ENCODE measurements around the gene GUCY2D.

Gene GUCY2D

GRCh38 chr17:7989781-7990655 lies 12.4 kb upstream of the GUCY2D start:
- peak overlapping the region; percentile 63 for H3K4me3 ChIP-seq (ENCODE audit: low read depth, low read length, poor library complexity, severe bottlenecking)
- peaks cover 21% of the 10 kb centered on the region for H3K4me1 ChIP-seq (ENCODE audit: insufficient read depth, low read length, severe bottlenecking)
- H3F3A ChIP-seq (ENCODE audit: insufficient read depth, low read length), result no peaks in the 10 kb centered on the region
- no peaks in the 10 kb centered on the region for H3K79me2 ChIP-seq (ENCODE audit: insufficient read depth, low read length)
- peak overlapping the region; percentile 73 for H3K27ac ChIP-seq (ENCODE audit: low read depth, low read length, poor library complexity, severe bottlenecking)
- TF ChIP-seq EZH2 (IDR thresholded peaks at IDR 0.05; ENCODE audit: borderline replicate concordance, low read length), result no peak
- TF ChIP-seq CTCF (IDR thresholded peaks at IDR 0.05; ENCODE audit: low read length), result peak; percentile 93
- no peaks in the 10 kb centered on the region for H4K20me1 ChIP-seq (ENCODE audit: insufficient read depth, low read length)
- no peaks in the 10 kb centered on the region for H3K9me3 ChIP-seq (ENCODE audit: low read length)
- peaks cover 10% of the 10 kb centered on the region; the same call in 1 of the 2 replicates for H3K27me3 ChIP-seq (ENCODE audit: insufficient read depth, low read length)
- no peaks in the 10 kb centered on the region for H3K9me2 ChIP-seq (ENCODE audit: low read depth, low read length)
- H3K36me3 ChIP-seq (ENCODE audit: insufficient read depth, low read length), result no peaks in the 10 kb centered on the region
- peak overlapping the region; percentile 69 for H3K9ac ChIP-seq (ENCODE audit: low read length)
- H3K4me2 ChIP-seq (ENCODE audit: low read length), result peak overlapping the region; percentile 65
- peak overlapping the region; percentile 29 for H2AFZ ChIP-seq (ENCODE audit: low read length)

- Histone ChIP-seq H3K27me3 (ENCODE audit: insufficient read depth, low read length) (peaks cover 1% of the 10 kb centered on the region; the same call in 1 of the 2 replicates), H3K27ac (ENCODE audit: low read depth, low read length, poor library complexity, severe bottlenecking) (no peak overlapping the region), H3K9me2 (ENCODE audit: low read depth, low read length) (no peaks in the 10 kb centered on the region), H3K4me1 (ENCODE audit: insufficient read depth, low read length, severe bottlenecking) (peaks cover 29% of the 10 kb centered on the region), H3K9ac (ENCODE audit: low read length) (no peak overlapping the region), H2AFZ (ENCODE audit: low read length) (no peak overlapping the region), H4K20me1 (ENCODE audit: insufficient read depth, low read length) (no peaks in the 10 kb centered on the region), H3K9me3 (ENCODE audit: low read length) (no peaks in the 10 kb centered on the region), H3K4me3 (ENCODE audit: low read depth, low read length, poor library complexity, severe bottlenecking) (no peak overlapping the region), H3K36me3 (ENCODE audit: insufficient read depth, low read length) (no peaks in the 10 kb centered on the region), H3K79me2 (ENCODE audit: insufficient read depth, low read length) (no peaks in the 10 kb centered on the region), H3F3A (ENCODE audit: insufficient read depth, low read length) (no peaks in the 10 kb centered on the region), H3K4me2 (ENCODE audit: low read length) (no peak overlapping the region)
- no peak for TF ChIP-seq CTCF (IDR thresholded peaks at IDR 0.05; ENCODE audit: low read length)
- TF ChIP-seq EZH2 (IDR thresholded peaks at IDR 0.05; ENCODE audit: borderline replicate concordance, low read length), result no peak
Observed at GRCh38 chr17:7992516-7992915, 9.9 kb upstream of the GUCY2D start.

- TF ChIP-seq CTCF (IDR thresholded peaks at IDR 0.05; ENCODE audit: low read length) (no peak), EZH2 (IDR thresholded peaks at IDR 0.05; ENCODE audit: borderline replicate concordance, low read length) (no peak)
- Histone ChIP-seq H3K79me2 (ENCODE audit: insufficient read depth, low read length) (no peaks in the 10 kb centered on the region), H3K4me1 (ENCODE audit: insufficient read depth, low read length, severe bottlenecking) (peaks cover 29% of the 10 kb centered on the region), H3K36me3 (ENCODE audit: insufficient read depth, low read length) (no peaks in the 10 kb centered on the region), H3K4me2 (ENCODE audit: low read length) (no peak overlapping the region), H3K9me3 (ENCODE audit: low read length) (no peaks in the 10 kb centered on the region), H2AFZ (ENCODE audit: low read length) (no peak overlapping the region), H3K9me2 (ENCODE audit: low read depth, low read length) (no peaks in the 10 kb centered on the region), H3K9ac (ENCODE audit: low read length) (no peak overlapping the region), H3K27me3 (ENCODE audit: insufficient read depth, low read length) (no peaks in the 10 kb centered on the region), H4K20me1 (ENCODE audit: insufficient read depth, low read length) (no peaks in the 10 kb centered on the region), H3F3A (ENCODE audit: insufficient read depth, low read length) (no peaks in the 10 kb centered on the region), H3K27ac (ENCODE audit: low read depth, low read length, poor library complexity, severe bottlenecking) (no peak overlapping the region), H3K4me3 (ENCODE audit: low read depth, low read length, poor library complexity, severe bottlenecking) (no peak overlapping the region)
Observed at GRCh38 chr17:7992924-7993323, 9.5 kb upstream of the GUCY2D start.
